ENCODE measurements around the gene EHMT1.

Gene EHMT1

GRCh38 chr9:137741330-137741729 is 122.5 kb downstream of the EHMT1 start:
- DNase-seq (ENCODE audit: low spot score): no peak

GRCh38 chr9:137742698-137743097 is 123.9 kb downstream of the EHMT1 start:
- no peak for DNase-seq (ENCODE audit: low spot score)

GRCh38 chr9:137743695-137744094 is 124.9 kb downstream of the EHMT1 start:
- no peak for DNase-seq (ENCODE audit: low spot score)

GRCh38 chr9:137744632-137745183 is 125.9 kb downstream of the EHMT1 start:
- DNase-seq (ENCODE audit: low spot score): no peak

GRCh38 chr9:137745541-137745991 is 126.8 kb downstream of the EHMT1 start:
- DNase-seq (ENCODE audit: low spot score): no peak

GRCh38 chr9:137748311-137748710 is 129.5 kb downstream of the EHMT1 start:
- DNase-seq (ENCODE audit: low spot score): no peak

- no peak for DNase-seq (ENCODE audit: low spot score)
These were observed 129.9 kb downstream of the EHMT1 start for GRCh38 chr9:137748741-137749140.

- peak; percentile 25 for DNase-seq (ENCODE audit: low spot score)
These were observed 130.7 kb downstream of the EHMT1 start for GRCh38 chr9:137749511-137749910.

- DNase-seq (ENCODE audit: low spot score): no peak
These were observed 131.2 kb downstream of the EHMT1 start for GRCh38 chr9:137750007-137750406.

GRCh38 chr9:137750566-137750965 is 131.8 kb downstream of the EHMT1 start:
- DNase-seq (ENCODE audit: low spot score): no peak

- DNase-seq (ENCODE audit: low spot score): no peak
These were observed 132.8 kb downstream of the EHMT1 start for GRCh38 chr9:137751616-137752015.

GRCh38 chr9:137752426-137752825 is 133.6 kb downstream of the EHMT1 start:
- no peak for DNase-seq (ENCODE audit: low spot score)

- DNase-seq (ENCODE audit: low spot score): no peak
These were observed 134.5 kb downstream of the EHMT1 start for GRCh38 chr9:137753192-137753765.

GRCh38 chr9:137755261-137755927 is 136.6 kb downstream of the EHMT1 start:
- no peak for DNase-seq (ENCODE audit: low spot score)

GRCh38 chr9:137756045-137756744 is 137.4 kb downstream of the EHMT1 start:
- no peak for DNase-seq (ENCODE audit: low spot score)

GRCh38 chr9:137757139-137757538 is 138.3 kb downstream of the EHMT1 start:
- no peak for DNase-seq (ENCODE audit: low spot score)

GRCh38 chr9:137757613-137758029 is 138.8 kb downstream of the EHMT1 start:
- DNase-seq (ENCODE audit: low spot score): no peak

- no peak for DNase-seq (ENCODE audit: low spot score)
These were observed 139.3 kb downstream of the EHMT1 start for GRCh38 chr9:137758067-137758466.

- no peak for DNase-seq (ENCODE audit: low spot score)
These were observed 140.3 kb downstream of the EHMT1 start for GRCh38 chr9:137759117-137759516.

GRCh38 chr9:137759649-137760321 is 141.0 kb downstream of the EHMT1 start:
- no peak for DNase-seq (ENCODE audit: low spot score)

GRCh38 chr9:137760426-137760825 is 141.6 kb downstream of the EHMT1 start:
- DNase-seq (ENCODE audit: low spot score): no peak

GRCh38 chr9:137761032-137761431 is 142.2 kb downstream of the EHMT1 start:
- no peak for DNase-seq (ENCODE audit: low spot score)
